Stimulated activated CD4-positive, alpha-beta T cell treated with anti-CD3 and anti-CD28 coated beads, TNF-alpha, amount 100 ng/mL, for 1 hour (primary cell): ENCODE results near the gene ANKRD49.

Experiments used
- DNase-seq, 3 donors: peaks; one replicate each; pipeline ENCODE4 v3.0.0-alpha.2; 2020; ENCODE audit warnings: low read depth in 3 of 3, low spot score in 1 of 3

The ANKRD49 gene

GRCh38 chr11:94493281-94494125, at the start of gene ANKRD49, which contains the start of gene MRE11:
ANKRD49 (plus strand) TSS chr11:94493984; CDS start chr11:94496694, 2,710 bp downstream.
MRE11 (minus strand) TSS chr11:94493844; CDS start chr11:94492801, 1,043 bp downstream.
- peak; percentile 88 to 91 (median 89) for DNase-seq

GRCh38 chr11:94445641-94446040, 48.1 kb upstream of the ANKRD49 start:
- DNase-seq = no peak

- no peak for DNase-seq
Measured at GRCh38 chr11:94447149-94447548, 46.6 kb upstream of the ANKRD49 start.

GRCh38 chr11:94449029-94449428, 44.8 kb upstream of the ANKRD49 start:
- DNase-seq = no peak

GRCh38 chr11:94449437-94449836, 44.3 kb upstream of the ANKRD49 start:
- DNase-seq = no peak

GRCh38 chr11:94450048-94450447, 43.7 kb upstream of the ANKRD49 start:
- no peak for DNase-seq

GRCh38 chr11:94452988-94453387, 40.8 kb upstream of the ANKRD49 start:
- DNase-seq = no peak

GRCh38 chr11:94454301-94454700, 39.5 kb upstream of the ANKRD49 start:
- DNase-seq = no peak

- no peak for DNase-seq
Measured at GRCh38 chr11:94455861-94456260, 37.9 kb upstream of the ANKRD49 start.

- DNase-seq = no peak
Measured at GRCh38 chr11:94457118-94458029, 36.4 kb upstream of the ANKRD49 start.

- no peak for DNase-seq
Measured at GRCh38 chr11:94459576-94459975, 34.2 kb upstream of the ANKRD49 start.

- no peak for DNase-seq
Measured at GRCh38 chr11:94469416-94469815, 24.4 kb upstream of the ANKRD49 start.

GRCh38 chr11:94472916-94473799, 20.6 kb upstream of the ANKRD49 start:
- DNase-seq = no peak

- DNase-seq = no peak
Measured at GRCh38 chr11:94477624-94478023, 16.2 kb upstream of the ANKRD49 start.

- no peak for DNase-seq
Measured at GRCh38 chr11:94481342-94481741, 12.4 kb upstream of the ANKRD49 start.

GRCh38 chr11:94486068-94486467, 7.7 kb upstream of the ANKRD49 start:
- DNase-seq = no peak

GRCh38 chr11:94494126-94494680, 419 bp downstream of the ANKRD49 start:
- no peak for DNase-seq

GRCh38 chr11:94500181-94500580, 6.4 kb downstream of the ANKRD49 start:
- no peak for DNase-seq

GRCh38 chr11:94501522-94501921, 7.7 kb downstream of the ANKRD49 start:
- DNase-seq = no peak

GRCh38 chr11:94504689-94505293, 11.0 kb downstream of the ANKRD49 start:
- DNase-seq = no peak
